Stimulated activated CD4-positive, alpha-beta T cell treated with anti-CD3 and anti-CD28 coated beads, Interleukin-12 subunit alpha, Interleukin-12 subunit beta, amount 100 ng/mL, for 4 hours (primary cell): ENCODE results near the gene ZNF423.

Experiments used
- DNase-seq: peaks from one replicate; pipeline ENCODE4 v3.0.0-alpha.2; 2020

ZNF423 gene

GRCh38 chr16:49545243-49545642 is 310.7 kb downstream of the ZNF423 start:
- no peak for DNase-seq

DNA sequence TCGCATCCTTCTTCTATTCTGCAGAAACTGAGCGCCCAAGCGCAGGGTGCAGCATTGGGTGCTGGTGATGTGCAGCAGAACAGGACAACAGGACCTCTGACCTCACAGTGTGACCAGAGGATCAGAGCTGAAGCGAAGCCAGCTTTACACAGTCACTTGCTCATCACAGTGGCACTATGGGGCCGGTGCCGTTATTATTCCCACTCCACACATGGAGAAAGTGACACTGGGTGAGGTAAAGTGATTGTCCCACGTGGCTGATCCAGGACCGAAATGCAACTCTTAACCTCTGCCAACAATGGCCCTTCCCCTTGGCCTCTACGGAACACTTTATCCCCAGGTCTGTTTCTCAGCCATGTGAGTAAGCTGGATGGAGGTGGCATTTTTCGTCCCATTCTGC is 311.1 kb downstream of the ZNF423 start:
- no peak for DNase-seq

GRCh38 chr16:49543631-49543946 is 312.3 kb downstream of the ZNF423 start:
- DNase-seq = no peak

DNA sequence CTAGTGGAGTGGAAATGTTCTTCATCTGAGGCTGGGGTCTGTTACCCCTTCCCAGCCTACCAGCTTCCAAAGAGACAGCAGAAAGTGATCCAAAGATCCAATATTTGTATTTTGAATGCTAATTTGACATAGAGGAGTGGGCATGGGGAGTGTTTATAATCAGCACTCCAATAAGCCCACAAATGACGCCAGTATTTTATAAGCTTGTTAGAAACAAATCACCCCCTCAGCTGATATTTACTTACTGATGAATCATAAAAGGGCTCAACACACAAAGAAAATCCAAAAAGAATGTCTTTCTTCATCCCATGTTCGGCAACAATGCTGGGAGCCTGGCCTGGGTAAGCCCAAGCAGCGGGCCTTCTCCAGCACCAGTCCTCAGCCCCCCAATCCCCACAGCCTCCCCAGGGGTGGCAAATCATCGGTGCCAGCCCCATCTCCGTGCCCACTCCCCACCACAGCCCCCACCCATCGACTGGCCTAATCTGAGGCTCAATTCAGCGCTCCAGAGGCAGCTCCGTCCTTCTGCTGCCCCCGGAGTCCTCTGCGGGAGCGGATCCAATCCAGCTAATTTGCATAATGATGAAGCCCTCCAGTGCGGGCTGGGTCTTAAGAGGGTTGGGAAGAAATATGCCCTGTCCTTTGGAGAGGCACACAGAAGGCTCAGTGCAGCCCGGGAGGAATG is 312.8 kb downstream of the ZNF423 start:
- DNase-seq = no peak

DNA sequence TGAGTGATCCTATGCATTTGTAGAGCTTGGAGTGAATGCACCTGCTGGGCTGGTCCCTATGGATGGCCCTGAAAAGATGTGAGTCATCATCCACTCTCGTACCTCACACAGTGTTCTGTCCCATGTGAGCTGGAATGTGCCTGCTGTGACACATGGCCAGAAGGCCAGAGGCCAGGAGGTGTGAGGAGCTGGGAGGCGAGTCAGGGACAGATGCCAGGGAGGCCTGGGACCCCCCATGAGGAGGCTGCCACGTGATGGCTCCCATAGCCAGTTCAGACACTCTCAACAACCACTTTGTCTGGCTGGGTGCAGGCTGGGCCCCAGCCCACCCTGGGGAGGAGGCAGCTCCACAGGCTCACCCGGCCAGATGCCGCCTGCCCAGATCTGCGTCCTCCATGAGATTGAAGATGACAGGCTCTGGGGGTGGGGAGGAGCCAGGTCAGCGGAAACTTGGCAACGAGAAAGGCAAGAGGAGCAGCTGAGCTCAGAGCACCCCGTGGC is 313.5 kb downstream of the ZNF423 start:
- DNase-seq = no peak

DNA sequence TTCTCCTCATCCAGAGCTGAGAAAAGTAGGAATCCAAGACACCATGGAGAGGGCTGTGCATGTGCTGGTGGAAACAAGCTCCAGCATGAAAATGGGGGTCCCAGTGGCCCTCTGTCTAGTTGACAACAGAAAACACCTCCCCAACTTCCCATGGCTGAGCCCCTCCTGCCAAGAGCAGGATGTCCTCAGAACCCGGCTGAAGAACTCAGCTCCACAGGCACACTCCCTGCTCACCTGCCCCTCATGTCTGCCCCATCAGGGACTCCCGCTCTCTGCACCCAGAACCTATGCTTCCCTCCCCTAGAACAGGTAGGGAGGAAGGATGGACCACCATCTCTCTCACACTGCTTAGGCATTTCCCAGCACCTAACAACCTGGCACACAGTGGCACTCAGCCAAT is 315.1 kb downstream of the ZNF423 start:
- no peak for DNase-seq

- DNase-seq = no peak
Measured at GRCh38 chr16:49539758-49540157, 316.2 kb downstream of the ZNF423 start.

DNA sequence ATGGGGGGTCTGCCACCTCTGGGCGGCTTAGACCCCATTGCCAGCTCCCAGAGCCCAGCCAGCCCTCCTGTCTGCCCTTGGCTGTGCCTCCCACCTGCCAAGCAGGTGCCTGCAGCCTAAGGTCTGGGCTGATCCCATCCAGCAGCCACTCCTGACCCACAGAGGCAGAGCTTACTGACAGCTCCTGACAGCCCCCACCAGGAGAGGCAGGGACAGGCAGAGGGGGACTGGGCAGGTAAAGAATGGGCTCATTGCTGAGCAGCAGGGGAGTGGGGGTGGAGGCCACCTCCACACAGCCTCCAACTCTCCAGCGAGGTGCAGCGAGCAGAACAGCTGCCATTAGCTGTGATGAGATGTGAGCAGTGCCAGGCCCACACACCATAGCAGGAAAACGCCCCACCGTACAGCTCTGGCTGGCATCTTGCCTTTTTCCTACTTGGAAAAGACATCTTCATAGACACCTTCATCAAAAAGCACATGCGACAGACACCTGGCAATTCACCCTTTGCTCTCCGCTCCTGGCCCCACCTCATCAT is 317.9 kb downstream of the ZNF423 start:
- DNase-seq = no peak

- no peak for DNase-seq
Measured at GRCh38 chr16:49534901-49535610, 320.9 kb downstream of the ZNF423 start.

GRCh38 chr16:49533422-49533821 is 322.5 kb downstream of the ZNF423 start:
- DNase-seq = no peak

- DNase-seq = no peak
Measured at GRCh38 chr16:49532873-49533272, 323.0 kb downstream of the ZNF423 start.

- no peak for DNase-seq
Measured at GRCh38 chr16:49531931-49532840, 323.7 kb downstream of the ZNF423 start.

- no peak for DNase-seq
Measured at GRCh38 chr16:49531425-49531824, 324.5 kb downstream of the ZNF423 start.

DNA sequence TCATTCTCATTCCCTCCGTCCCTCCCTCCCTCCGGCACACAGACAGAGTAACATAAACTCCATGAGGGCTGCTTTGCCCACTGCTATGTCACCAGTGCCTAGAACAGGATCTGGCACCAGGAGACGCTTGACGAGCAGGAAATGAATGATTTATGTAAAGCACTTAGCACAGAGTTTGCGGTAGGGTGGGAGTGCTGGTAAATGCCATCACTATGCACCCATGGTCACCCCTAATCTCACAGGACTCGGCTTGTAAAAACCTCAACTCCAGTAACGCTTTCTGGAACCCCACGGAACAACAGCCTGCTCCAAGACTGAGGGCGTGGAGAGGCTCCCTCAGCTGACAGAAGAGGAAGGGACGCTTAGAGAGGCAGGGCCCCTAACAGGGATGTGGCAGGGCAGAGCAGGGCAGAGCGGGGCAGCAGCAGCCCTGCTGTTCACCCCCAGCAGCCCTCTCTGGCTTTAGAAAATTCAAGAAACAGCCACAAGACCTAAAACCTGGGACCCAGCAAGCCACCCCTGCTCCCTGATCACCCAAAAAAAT is 325.4 kb downstream of the ZNF423 start:
- DNase-seq = no peak

GRCh38 chr16:49529411-49530045 is 326.4 kb downstream of the ZNF423 start:
- DNase-seq = no peak

- no peak for DNase-seq
Measured at GRCh38 chr16:49528866-49529288, 327.0 kb downstream of the ZNF423 start.

DNA sequence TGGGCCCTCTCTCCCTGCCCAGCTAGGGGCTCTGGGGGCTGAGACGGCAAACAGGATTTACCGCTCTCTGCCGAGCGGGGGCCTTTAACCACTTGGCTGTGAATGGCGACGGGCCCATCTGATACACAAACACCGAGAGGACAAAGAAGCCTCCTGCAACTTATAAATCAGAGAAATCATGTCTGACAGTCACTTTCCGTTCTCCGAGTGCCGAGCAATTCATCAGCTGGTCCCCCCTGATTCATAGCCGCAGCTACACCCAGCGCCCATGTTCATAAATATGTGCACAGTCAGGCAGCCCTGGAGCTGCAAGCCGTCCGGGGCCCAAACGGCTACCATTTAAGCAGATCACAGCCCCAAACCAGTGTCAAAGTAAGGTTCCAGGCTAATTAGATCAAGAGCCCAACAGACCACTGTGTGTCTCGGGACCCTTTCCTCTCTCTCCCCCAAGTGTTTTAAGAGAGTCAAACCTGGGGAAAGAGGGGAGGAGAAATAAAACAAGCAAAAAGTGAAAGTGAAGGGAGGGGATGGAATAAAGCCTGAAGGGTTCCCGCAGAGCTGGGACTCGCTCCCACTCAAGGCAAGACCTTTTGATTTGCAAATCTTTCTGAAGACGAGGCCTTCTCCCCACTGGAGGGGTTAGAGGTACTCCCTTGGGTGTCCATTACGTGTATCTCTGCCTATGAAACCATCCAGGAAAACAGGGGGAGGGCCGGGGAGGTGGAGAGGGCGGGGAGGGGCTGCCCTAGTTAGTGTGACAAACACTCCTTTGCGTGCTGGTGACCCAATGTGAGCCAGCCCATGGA is 327.6 kb downstream of the ZNF423 start:
- no peak for DNase-seq

DNA sequence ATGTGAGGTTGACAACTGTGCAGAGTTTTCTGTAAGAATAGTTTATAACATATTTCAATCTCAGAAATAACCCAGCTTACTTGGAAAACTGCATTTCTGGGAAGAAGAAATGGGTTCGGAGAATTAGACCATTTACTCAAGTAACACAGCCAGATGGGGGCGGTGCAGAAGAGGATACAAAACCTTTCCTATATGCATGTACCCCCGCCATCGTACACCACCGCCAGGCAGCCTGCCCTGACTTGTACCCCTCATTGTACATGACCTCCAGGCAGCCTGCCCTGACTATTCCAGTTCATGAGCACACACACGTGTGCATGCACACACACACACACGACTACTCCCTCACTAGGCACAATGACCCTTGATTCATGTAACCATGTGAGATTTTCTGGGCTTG is 328.3 kb downstream of the ZNF423 start:
- no peak for DNase-seq

DNA sequence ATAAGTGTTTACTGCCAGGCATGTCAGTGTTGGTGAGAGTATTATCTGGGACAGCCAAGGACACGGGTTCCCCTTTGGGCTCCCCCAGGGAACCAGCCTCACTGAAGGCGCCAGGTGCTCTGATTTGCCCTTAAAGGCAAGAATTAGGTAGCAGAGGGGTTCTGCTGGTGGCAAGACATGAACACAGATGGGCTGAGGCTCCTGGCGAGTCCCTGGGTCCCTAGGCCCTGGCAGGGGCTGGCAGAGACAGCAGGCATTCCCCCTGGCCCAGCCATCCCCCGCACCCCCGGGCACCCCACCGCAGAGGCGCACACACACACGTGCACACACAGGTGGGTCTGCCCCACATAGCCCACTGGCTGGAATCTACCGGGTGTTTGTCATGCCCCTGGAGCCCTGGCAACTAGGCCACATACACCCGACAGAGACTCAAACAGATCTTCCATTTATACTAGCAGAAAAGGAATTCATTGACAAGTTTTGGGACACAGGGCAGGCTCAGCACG is 329.0 kb downstream of the ZNF423 start:
- no peak for DNase-seq

DNA sequence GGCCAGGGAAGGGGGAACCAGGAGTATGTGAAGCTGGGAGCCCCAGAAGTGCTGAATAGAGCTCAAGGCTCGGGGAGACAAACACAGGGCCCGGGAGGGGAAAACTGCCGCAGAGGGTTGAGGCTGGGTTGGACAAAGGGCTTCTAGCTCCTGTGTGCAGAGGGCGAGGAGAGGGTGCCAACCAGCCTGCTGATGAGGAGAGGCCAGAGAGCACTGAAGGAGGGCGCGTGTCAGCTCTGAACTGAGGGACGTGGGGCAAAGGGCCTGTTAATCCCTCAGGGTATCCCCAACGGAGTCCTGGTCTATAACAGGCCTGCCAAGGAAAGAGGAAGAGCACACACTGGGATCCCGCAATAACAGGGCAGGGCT is 331.0 kb downstream of the ZNF423 start:
- no peak for DNase-seq

GRCh38 chr16:49524216-49524946 is 331.5 kb downstream of the ZNF423 start:
- DNase-seq = no peak
